Large intestine (tissue), 3 donors: ENCODE results near the gene B4GALNT2. TPM values are rescaled to one million over a fixed set of nuclear protein-coding genes. Genes with fewer than 3 reads are reported as not detected.
"Not testable (repeated sequence)": the region's sequence is repeated elsewhere in the genome, so short reads cannot be mapped to it uniquely, and the experiment has no call there.

ENCODE experiments used
- DNase-seq, 2 donors: peaks; one replicate each; pipeline versions ENCODE4 v3.0.0 to v3.0.0-alpha.2; 2013
- H3K27ac ChIP-seq: one replicate; pipeline ENCODE4 v1.5.1; 2013; ENCODE audit warnings: low read length
- H3K27me3 ChIP-seq: 2 replicates; pipeline ENCODE4 v1.6.1; 2013; ENCODE audit warnings: low read length; ENCODE audit not compliant: control insufficient read depth, insufficient read depth
- H3K36me3 ChIP-seq: 2 replicates; pipeline ENCODE4 v1.6.1; 2013; ENCODE audit warnings: low read length; ENCODE audit not compliant: control insufficient read depth, insufficient read depth
- H3K4me1 ChIP-seq: one replicate; pipeline ENCODE4 v1.6.1; 2013; ENCODE audit warnings: low read length; ENCODE audit not compliant: control insufficient read depth, insufficient read depth
- H3K4me3 ChIP-seq: one replicate; pipeline ENCODE4 v1.5.1; 2013; ENCODE audit warnings: low read length
- H3K9me3 ChIP-seq: one replicate; pipeline ENCODE4 v1.6.1; 2013; ENCODE audit warnings: mild to moderate bottlenecking, low read depth, low read length, moderate library complexity; ENCODE audit not compliant: control insufficient read depth
- WGBS: methylation state at CpG from one replicate; pipeline ENCODE4 v1.1.5; 2013; ENCODE audit warnings: low lambda C conversion rate; ENCODE audit not compliant: insufficient coverage; 5-methylcytosine and 5-hydroxymethylcytosine counted together
- polyA plus RNA-seq: library from polyadenylated mRNA; unstranded; fragments of 120-200 nt; gene quantifications from one replicate; pipeline ENCODE4 v1.2.1, GENCODE V29; 2013

Gene B4GALNT2
- polyA plus RNA-seq, 1 donor: 2.6 TPM

GRCh38 chr17:49136335-49136734 lies 3.8 kb downstream of the B4GALNT2 start:
- Histone ChIP-seq H3K36me3 (no peaks in the 10 kb centered on the region), H3K27ac (no peak overlapping the region), H3K4me3 (no peak overlapping the region), H3K27me3 (peaks cover 20% of the 10 kb centered on the region), H3K9me3 (peaks cover 6% of the 10 kb centered on the region), H3K4me1 (peaks cover 3% of the 10 kb centered on the region)
- WGBS: 89% methylated on average over 1 of the region's 4 CpGs
- no peak for DNase-seq

- not testable (repeated sequence) for H3K27me3 ChIP-seq, H3K4me1 ChIP-seq, H3K27ac ChIP-seq, H3K4me3 ChIP-seq, H3K9me3 ChIP-seq, H3K36me3 ChIP-seq
- WGBS: no CpG with 5 or more reads among the region's 3 CpGs
- DNase-seq: peak; percentile 30 to 59
Observed at GRCh38 chr17:49145654-49146053, 13.1 kb downstream of the B4GALNT2 start.

GRCh38 chr17:49146620-49147306 lies 14.2 kb downstream of the B4GALNT2 start:
- no CpG with 5 or more reads among the region's 3 CpGs for WGBS
- Histone ChIP-seq H3K4me1 (no peaks in the 10 kb centered on the region), H3K27me3 (no peaks in the 10 kb centered on the region)

GRCh38 chr17:49148171-49148570 lies 15.6 kb downstream of the B4GALNT2 start:
- H3K9me3 ChIP-seq: no peaks in the 10 kb centered on the region
- H3K27me3 ChIP-seq: no peaks in the 10 kb centered on the region
- H3K27ac ChIP-seq: no peak overlapping the region
- no peak for DNase-seq
- H3K4me3 ChIP-seq: no peak overlapping the region
- H3K4me1 ChIP-seq: no peaks in the 10 kb centered on the region
- H3K36me3 ChIP-seq: no peaks in the 10 kb centered on the region
- 100% methylated on average over 3 of the region's 6 CpGs for WGBS

More at GRCh38 chr17:49146620-49147306, 14.2 kb downstream of the B4GALNT2 start:
- no peak overlapping the region for H3K4me3 ChIP-seq
- no peaks in the 10 kb centered on the region for H3K36me3 ChIP-seq
- no peak overlapping the region for H3K27ac ChIP-seq
- DNase-seq: no peak
- no peaks in the 10 kb centered on the region for H3K9me3 ChIP-seq

GRCh38 chr17:49151996-49152395 lies 19.4 kb downstream of the B4GALNT2 start:
- Histone ChIP-seq H3K27me3 (no peaks in the 10 kb centered on the region), H3K4me3 (no peak overlapping the region), H3K4me1 (no peaks in the 10 kb centered on the region), H3K27ac (no peak overlapping the region), H3K9me3 (no peaks in the 10 kb centered on the region), H3K36me3 (no peaks in the 10 kb centered on the region)
- no peak for DNase-seq
- WGBS: 20% methylated on average over 1 of the region's 4 CpGs

- no CpG with 5 or more reads among the region's 11 CpGs for WGBS
- Histone ChIP-seq H3K4me1 (no peaks in the 10 kb centered on the region), H3K36me3 (no peaks in the 10 kb centered on the region), H3K27ac (no peak overlapping the region), H3K27me3 (peaks cover 5% of the 10 kb centered on the region), H3K9me3 (no peaks in the 10 kb centered on the region), H3K4me3 (no peak overlapping the region)
- DNase-seq: no peak
Observed at GRCh38 chr17:49156256-49156655, 23.7 kb downstream of the B4GALNT2 start.

GRCh38 chr17:49157784-49158183 lies 25.2 kb downstream of the B4GALNT2 start:
- Histone ChIP-seq H3K27me3 (peaks cover 5% of the 10 kb centered on the region), H3K27ac (no peak overlapping the region), H3K4me1 (no peaks in the 10 kb centered on the region), H3K4me3 (no peak overlapping the region), H3K9me3 (no peaks in the 10 kb centered on the region), H3K36me3 (no peaks in the 10 kb centered on the region)
- 28% methylated on average over 4 of the region's 8 CpGs for WGBS
- DNase-seq: peak in 1 of 2 donors; percentile 43

- no peaks in the 10 kb centered on the region for H3K4me1 ChIP-seq
- H3K36me3 ChIP-seq: no peaks in the 10 kb centered on the region
- no peaks in the 10 kb centered on the region for H3K9me3 ChIP-seq
- H3K4me3 ChIP-seq: no peak overlapping the region
- H3K27ac ChIP-seq: no peak overlapping the region
- no CpG with 5 or more reads among the region's 4 CpGs for WGBS
- no peak for DNase-seq
- peaks cover 3% of the 10 kb centered on the region for H3K27me3 ChIP-seq
Observed at GRCh38 chr17:49162866-49163265, 30.3 kb downstream of the B4GALNT2 start.

GRCh38 chr17:49165143-49165542 lies 32.6 kb downstream of the B4GALNT2 start:
- H3K27ac ChIP-seq: no peak overlapping the region
- WGBS: no CpG with 5 or more reads among the region's 2 CpGs
- no peaks in the 10 kb centered on the region for H3K36me3 ChIP-seq
- H3K4me1 ChIP-seq: no peaks in the 10 kb centered on the region
- DNase-seq: no peak
- H3K9me3 ChIP-seq: no peaks in the 10 kb centered on the region
- no peak overlapping the region for H3K4me3 ChIP-seq
- peaks cover 9% of the 10 kb centered on the region for H3K27me3 ChIP-seq

GRCh38 chr17:49168706-49169105 lies 36.1 kb downstream of the B4GALNT2 start:
- H3K27ac ChIP-seq: no peak overlapping the region
- no peaks in the 10 kb centered on the region for H3K36me3 ChIP-seq
- peaks cover 5% of the 10 kb centered on the region for H3K27me3 ChIP-seq
- H3K9me3 ChIP-seq: no peaks in the 10 kb centered on the region
- DNase-seq: no peak
- 57% methylated on average over 1 of the region's 9 CpGs for WGBS
- no peaks in the 10 kb centered on the region for H3K4me1 ChIP-seq
- no peak overlapping the region for H3K4me3 ChIP-seq

- Histone ChIP-seq H3K4me3 (no peak overlapping the region), H3K9me3 (no peaks in the 10 kb centered on the region), H3K27me3 (peaks cover 5% of the 10 kb centered on the region), H3K27ac (no peak overlapping the region), H3K36me3 (no peaks in the 10 kb centered on the region), H3K4me1 (no peaks in the 10 kb centered on the region)
- no peak for DNase-seq
- no CpG with 5 or more reads among the region's 2 CpGs for WGBS
Observed at GRCh38 chr17:49170216-49170615, 37.6 kb downstream of the B4GALNT2 start.
